Upper lobe of left lung (tissue), 6 donors: ENCODE results near the gene FLAD1. TPM values are rescaled to one million over a fixed set of nuclear protein-coding genes. Genes with fewer than 3 reads are reported as not detected.

Source experiments
- ATAC-seq, 2 donors: fragments of 200-7000 bp; cut with Tn5 transposase; one replicate each; pipeline ENCODE4 v1.9.1; 2022; ENCODE audit warnings: mild to moderate bottlenecking in 2 of 2, moderate library complexity in 2 of 2; ENCODE audit not compliant: low FRiP score in 2 of 2
- DNase-seq, 2 donors: peaks; one replicate each; pipeline ENCODE4 v3.0.0-alpha.2; 2019 to 2020
- H3K27ac ChIP-seq, 4 donors: fragments of 200-600 bp; sonication (generic); one replicate each; pipeline ENCODE4 v1.5.1; 2016 to 2019
- H3K27me3 ChIP-seq, 4 donors: fragments of 200-600 bp; sonication (generic); one replicate each; pipeline ENCODE4 v1.5.1; 2017 to 2019
- H3K36me3 ChIP-seq, 4 donors: fragments of 200-600 bp; sonication (generic); one replicate each; pipeline ENCODE4 v1.5.1; 2016 to 2019
- H3K4me1 ChIP-seq, 4 donors: fragments of 200-600 bp; sonication (generic); one replicate each; pipeline ENCODE4 v1.5.1; 2018 to 2019
- H3K4me3 ChIP-seq, 4 donors: fragments of 200-600 bp; sonication (generic); one replicate each; pipeline ENCODE4 v1.5.1; 2017 to 2019; ENCODE audit warnings: mild to moderate bottlenecking in 2 of 4, moderate library complexity in 1 of 4
- H3K9me3 ChIP-seq, 4 donors: fragments of 200-600 bp; sonication (generic); one replicate each; pipeline ENCODE4 v1.5.1; 2018 to 2019
- CTCF ChIP-seq, 6 experiments: fragments of 450-650 bp in 4 of 6; fragments of 200-600 bp in 2 of 6; sonication (generic) in 2 of 6; IDR thresholded peaks; one replicate each; pipeline ENCODE4 v1.5.1; 2016 to 2019; ENCODE audit warnings: antibody characterized with exemption in 6 of 6
- EP300 ChIP-seq, 4 donors: sonication (generic); formaldehyde crosslinking; IDR thresholded peaks; one replicate each; pipeline ENCODE4 v1.5.1; 2017; ENCODE audit warnings: antibody characterized with exemption in 4 of 4, control low read depth in 2 of 4
- POLR2A ChIP-seq, 4 donors: fragments of 450-650 bp; IDR thresholded peaks; one replicate each; pipeline ENCODE4 v1.5.1; 2016 to 2017; ENCODE audit warnings: antibody characterized with exemption in 4 of 4, mild to moderate bottlenecking in 2 of 4
- POLR2AphosphoS5 ChIP-seq, 2 donors: sonication (generic); formaldehyde crosslinking; IDR thresholded peaks; one replicate each; pipeline ENCODE4 v1.5.1; 2017; ENCODE audit warnings: antibody characterized with exemption in 2 of 2
- WGBS, 2 donors: methylation state at CpG; one replicate each; pipeline ENCODE4 v1.1.5; 2017 to 2018; 5-methylcytosine and 5-hydroxymethylcytosine counted together
- total RNA-seq, 6 donors: library from RNA; depleted of rRNA in 4 of 6; stranded (reverse); fragments of >200 nt in 4 of 6; gene quantifications; one replicate each; pipeline versions ENCODE4 v1.1.0 to v1.2.1, GENCODE V29; 2016 to 2021
- donor health status: DM: no; HTN: no; CAD: no; lungs with moderate emphysema.
- donor health status: DM: no; HTN: yes; CAD: no; lungs with severe emphysema.

FLAD1 gene
- total RNA-seq, 6 donors from 2014 or later, result 15.6 to 62.9 (median 29.8) TPM

- Histone ChIP-seq H3K27ac (no peak overlapping the region), H3K36me3 (peaks cover 0 to 42% (median 21%) of the 10 kb centered on the region in 4 donors), H3K4me1 (peaks cover 14 to 28% (median 16%) of the 10 kb centered on the region in 4 donors), H3K9me3 (no peaks in the 10 kb centered on the region), H3K27me3 (no peaks in the 10 kb centered on the region), H3K4me3 (no peak overlapping the region)
- TF ChIP-seq POLR2A (IDR thresholded peaks at IDR 0.05) (no peak), EP300 (IDR thresholded peaks at IDR 0.05) (no peak), CTCF (IDR thresholded peaks at IDR 0.05) (no peak), POLR2AphosphoS5 (IDR thresholded peaks at IDR 0.05) (no peak)
- ATAC-seq (no peak), DNase-seq (no peak)
- WGBS, 2 donors, result 66 to 75% methylated on average over 6 of the region's 6 CpGs
Observed at GRCh38 chr1:154987326-154987725, 4.2 kb downstream of the FLAD1 start.

GRCh38 chr1:154988058-154988954, 5.2 kb downstream of the FLAD1 start:
- ATAC-seq (no peak), DNase-seq (no peak)
- Histone ChIP-seq H3K9me3 (no peaks in the 10 kb centered on the region), H3K27me3 (no peaks in the 10 kb centered on the region), H3K4me3 (no peak overlapping the region), H3K27ac (no peak overlapping the region), H3K4me1 (peaks cover 10 to 23% (median 12%) of the 10 kb centered on the region in 4 donors), H3K36me3 (peaks cover 0 to 49% (median 23%) of the 10 kb centered on the region in 4 donors)
- 85 to 88% methylated on average over 7 to 17 of the region's 17 CpGs for WGBS, 2 donors
- TF ChIP-seq POLR2A (IDR thresholded peaks at IDR 0.05) (no peak), POLR2AphosphoS5 (IDR thresholded peaks at IDR 0.05) (no peak), CTCF (IDR thresholded peaks at IDR 0.05) (no peak), EP300 (IDR thresholded peaks at IDR 0.05) (no peak)

- DNase-seq (no peak), ATAC-seq (no peak)
- TF ChIP-seq CTCF (IDR thresholded peaks at IDR 0.05), result no peak
- TF ChIP-seq POLR2AphosphoS5 (IDR thresholded peaks at IDR 0.05), result no peak
- TF ChIP-seq POLR2A (IDR thresholded peaks at IDR 0.05), result no peak
- TF ChIP-seq EP300 (IDR thresholded peaks at IDR 0.05), result no peak
- Histone ChIP-seq H3K9me3 (no peaks in the 10 kb centered on the region), H3K27me3 (no peaks in the 10 kb centered on the region), H3K4me3 (no peak overlapping the region), H3K27ac (no peak overlapping the region), H3K4me1 (peaks cover 1 to 12% (median 3%) of the 10 kb centered on the region in 4 donors), H3K36me3 (peaks cover 0 to 49% (median 23%) of the 10 kb centered on the region in 4 donors)
- WGBS, 2 donors, result 82 to 93% methylated on average over 2 to 3 of the region's 3 CpGs
Observed at GRCh38 chr1:154989195-154989860, 6.2 kb downstream of the FLAD1 start.

GRCh38 chr1:154990276-154990675, 7.1 kb downstream of the FLAD1 start:
- Histone ChIP-seq H3K4me3 (no peak overlapping the region), H3K27me3 (no peaks in the 10 kb centered on the region), H3K4me1 (peaks cover 0 to 6% (median 2%) of the 10 kb centered on the region in 4 donors), H3K27ac (no peak overlapping the region), H3K9me3 (no peaks in the 10 kb centered on the region), H3K36me3 (peaks cover 0 to 49% (median 23%) of the 10 kb centered on the region in 4 donors)
- no peak for TF ChIP-seq POLR2AphosphoS5 (IDR thresholded peaks at IDR 0.05)
- no peak for TF ChIP-seq CTCF (IDR thresholded peaks at IDR 0.05)
- TF ChIP-seq EP300 (IDR thresholded peaks at IDR 0.05), result no peak
- no peak for TF ChIP-seq POLR2A (IDR thresholded peaks at IDR 0.05)
- WGBS, 2 donors, result 94 to 95% methylated on average over 7 to 8 of the region's 8 CpGs
- ATAC-seq, result no peak
- DNase-seq, result no peak
